ENCODE measurements around the gene ID3.
"Not testable (repeated sequence)": the region's sequence is repeated elsewhere in the genome, so short reads cannot be mapped to it uniquely, and the experiment has no call there.

The ID3 gene

DNA sequence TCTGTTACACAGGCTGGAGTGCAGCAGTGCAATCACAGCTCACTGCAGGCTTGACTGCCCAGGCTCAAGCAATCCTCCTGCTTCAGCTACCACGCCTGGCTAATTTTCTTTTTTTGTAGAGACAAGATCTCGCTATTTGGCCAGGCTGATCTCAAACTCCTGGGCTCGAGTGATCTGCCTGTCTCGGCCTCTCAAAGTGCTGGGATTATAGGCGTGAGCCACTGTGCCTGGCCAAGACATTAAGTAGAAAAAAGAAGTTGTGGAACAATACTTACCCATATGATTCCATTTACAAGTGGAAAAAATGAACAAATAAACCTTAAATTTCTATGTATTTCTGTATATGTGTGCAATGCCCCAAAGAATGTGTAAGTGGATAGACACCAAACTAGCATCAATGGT lies 30.3 kb upstream of the ID3 start:
- no peak for DNase-seq (ENCODE audit: low read depth in 2 of 2, low spot score in 1 of 2)

DNA sequence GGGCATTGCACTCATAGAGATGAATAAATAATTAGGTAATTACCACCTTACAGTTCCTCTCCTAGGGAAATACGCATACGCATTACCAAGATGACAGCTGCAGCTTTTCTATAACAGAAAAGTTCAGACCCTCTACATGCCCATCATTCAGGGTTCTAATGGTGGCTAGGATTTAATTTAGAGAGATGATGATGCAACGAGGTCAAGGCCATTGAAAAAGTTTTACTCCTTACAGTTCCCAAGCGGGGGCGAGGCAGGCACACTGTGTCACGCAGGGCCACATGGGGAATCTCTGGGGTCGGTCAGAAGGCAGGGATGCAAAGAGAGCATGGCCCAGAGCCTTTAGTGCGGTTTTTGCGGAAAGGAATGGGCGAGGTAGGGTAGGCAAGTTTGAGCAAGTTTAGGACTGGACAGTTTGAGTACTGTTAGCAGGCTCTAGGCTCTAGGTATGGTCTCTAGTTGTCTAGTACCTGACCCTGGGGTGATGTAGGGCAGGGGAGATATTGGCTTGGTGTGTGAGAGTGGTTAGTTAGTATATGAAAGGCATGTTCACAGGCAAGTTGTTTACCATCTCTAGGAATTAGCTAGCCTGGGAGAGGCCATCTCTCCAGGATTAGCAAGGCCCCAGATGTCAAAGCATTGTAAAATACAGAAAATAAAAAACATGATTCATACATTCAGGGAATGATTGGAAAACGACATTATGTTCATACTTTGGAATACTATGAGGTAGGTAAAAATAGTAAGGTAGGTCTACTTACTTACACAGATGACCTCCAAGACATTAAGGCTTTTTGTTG lies 29.6 kb upstream of the ID3 start:
- no peak for DNase-seq (ENCODE audit: low read depth in 2 of 2, low spot score in 1 of 2)

DNA sequence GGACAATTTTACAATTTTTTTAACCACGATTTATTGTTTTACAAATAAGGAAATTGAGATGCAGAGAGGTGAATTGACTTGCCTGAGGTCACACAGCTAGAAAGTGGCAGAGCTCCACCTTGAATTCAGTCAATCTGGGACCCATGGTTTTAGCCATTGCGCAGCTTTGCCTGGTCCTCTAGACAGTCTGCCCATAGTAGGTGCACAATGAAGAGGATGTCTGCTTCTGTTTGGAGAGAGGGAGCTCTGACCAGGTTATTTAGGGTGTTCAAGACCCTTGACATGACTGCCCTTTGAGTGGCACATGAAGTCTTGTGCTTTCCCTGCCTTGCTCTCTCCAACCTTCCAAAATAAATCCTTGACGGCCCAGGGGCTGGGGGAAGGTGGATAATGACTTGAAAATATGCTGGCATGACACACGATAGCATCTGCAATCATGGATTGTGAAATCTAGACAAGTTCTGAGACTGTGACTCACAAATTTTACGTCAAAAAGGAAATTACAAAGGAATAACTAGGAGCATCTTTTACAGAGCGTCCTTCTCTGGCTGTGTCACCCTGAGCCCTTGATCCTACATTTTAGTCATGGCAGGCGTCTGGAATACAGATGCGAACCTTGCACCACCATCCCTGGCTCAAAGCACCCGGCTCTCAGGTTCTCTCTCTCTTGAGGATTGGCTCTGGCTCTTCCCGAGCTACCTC lies 26.2 kb upstream of the ID3 start:
- no peak for DNase-seq (ENCODE audit: low read depth in 2 of 2, low spot score in 1 of 2)

DNA sequence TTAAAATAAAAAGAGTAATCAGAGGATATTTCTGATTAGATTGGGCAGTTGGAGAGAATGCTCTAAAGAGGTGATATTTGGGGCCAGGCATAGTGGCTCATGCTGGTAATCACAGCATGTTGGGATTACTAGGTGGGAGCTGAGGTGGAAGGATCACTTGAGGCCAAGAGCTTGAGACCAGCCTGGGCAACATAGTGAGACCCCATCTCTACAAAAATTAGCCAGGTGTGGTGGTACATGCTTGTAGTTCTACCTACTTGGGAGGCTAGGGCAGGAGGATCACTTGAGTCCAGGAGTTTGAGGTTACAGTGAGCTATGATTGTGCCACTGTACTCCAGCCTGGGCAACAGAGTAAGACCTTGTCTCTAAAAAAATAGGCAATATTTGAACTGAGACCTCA lies 24.4 kb upstream of the ID3 start:
- not testable (repeated sequence) for DNase-seq (ENCODE audit: low read depth in 2 of 2, low spot score in 1 of 2)

DNA sequence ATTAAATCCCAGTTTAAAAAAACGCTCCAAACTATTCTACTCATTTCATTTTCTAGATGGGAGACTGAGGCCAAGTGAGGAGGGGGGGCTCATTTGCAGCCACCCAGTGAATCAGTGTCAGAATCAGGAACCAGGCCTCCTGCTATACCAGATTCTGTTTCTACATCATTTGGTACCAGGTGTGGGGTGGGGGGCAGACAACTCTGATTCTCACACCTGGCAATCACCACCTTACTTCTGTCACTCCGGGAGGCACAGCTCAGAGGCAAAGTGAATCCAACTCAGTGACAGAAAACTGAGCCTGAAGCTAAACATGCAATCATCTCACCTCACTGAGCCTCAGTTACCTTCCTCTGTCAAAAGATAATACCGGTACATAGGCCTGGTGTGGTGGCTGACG lies 23.5 kb upstream of the ID3 start:
- DNase-seq (ENCODE audit: low read depth in 2 of 2, low spot score in 1 of 2): no peak

DNA sequence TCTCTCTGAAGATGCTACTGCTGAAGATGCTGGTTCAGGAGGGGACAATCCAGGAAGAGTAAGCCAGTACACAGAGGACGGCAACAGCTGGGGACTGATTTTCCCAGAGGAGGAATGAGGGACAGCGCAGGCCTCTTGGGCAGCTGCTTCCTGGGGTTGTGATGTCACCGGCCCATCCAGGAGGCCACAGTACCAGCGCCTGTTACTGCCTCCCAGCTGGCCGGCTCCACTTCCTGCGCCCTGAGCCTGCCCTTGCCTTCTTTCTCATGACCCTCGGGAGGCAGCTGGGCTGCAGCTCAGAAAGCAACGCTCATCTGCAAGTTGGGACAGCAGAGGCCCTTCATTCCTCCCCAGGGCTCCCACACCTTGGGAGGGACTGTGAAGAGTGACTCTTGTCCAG lies 21.9 kb upstream of the ID3 start:
- no peak for DNase-seq (ENCODE audit: low read depth in 2 of 2, low spot score in 1 of 2)

DNA sequence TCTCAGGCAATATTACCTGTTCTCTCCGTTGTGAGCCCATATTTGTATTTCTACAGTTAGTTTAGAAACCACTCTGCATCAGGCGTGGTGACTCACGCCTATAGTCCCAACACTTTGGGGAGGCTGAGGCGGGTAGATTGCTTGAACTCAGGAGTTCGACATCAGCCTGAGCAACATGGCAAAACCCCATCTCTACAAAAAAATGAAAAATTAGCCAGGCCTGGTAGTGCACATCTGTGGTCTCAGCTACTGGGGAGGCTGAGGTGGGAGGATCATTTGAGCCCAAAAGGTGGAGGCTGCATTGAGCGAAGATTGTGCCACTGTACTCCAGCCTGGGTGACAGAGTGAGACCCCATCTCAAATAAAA lies 19.7 kb upstream of the ID3 start:
- no peak for DNase-seq (ENCODE audit: low read depth in 2 of 2, low spot score in 1 of 2)

DNA sequence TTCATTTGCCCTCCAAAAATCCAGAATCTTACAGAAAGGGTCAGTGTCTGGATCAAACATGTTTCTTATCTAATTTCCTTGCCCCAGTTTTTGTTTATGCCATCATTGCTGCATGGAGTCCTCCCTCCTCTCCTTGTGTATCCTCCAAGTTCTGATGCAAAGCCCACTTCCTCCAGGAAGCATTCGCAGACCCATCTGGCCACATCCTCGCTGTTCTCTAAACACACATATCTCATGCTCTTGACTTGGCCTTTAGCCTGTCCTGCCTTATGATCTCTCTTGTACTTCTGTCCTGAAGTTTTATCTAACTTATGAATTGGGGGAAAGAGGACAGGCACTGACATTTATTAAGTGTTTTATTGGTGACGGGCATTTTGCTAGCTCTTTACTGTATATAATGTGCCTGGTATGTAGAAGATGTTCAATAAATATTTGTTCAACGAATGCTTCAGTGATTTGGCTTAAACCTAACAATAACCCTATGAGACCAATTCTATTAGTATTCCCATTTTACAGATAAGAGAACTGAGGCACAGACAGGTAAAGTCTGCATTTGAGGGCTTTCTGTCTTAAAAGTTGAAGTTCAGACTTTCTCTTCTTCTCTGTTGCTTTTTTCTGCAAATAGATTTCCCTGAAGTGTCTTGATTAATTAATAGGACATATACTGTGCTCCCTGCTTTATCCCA lies 19.2 kb upstream of the ID3 start:
- DNase-seq (ENCODE audit: low read depth in 2 of 2, low spot score in 1 of 2): no peak

DNA sequence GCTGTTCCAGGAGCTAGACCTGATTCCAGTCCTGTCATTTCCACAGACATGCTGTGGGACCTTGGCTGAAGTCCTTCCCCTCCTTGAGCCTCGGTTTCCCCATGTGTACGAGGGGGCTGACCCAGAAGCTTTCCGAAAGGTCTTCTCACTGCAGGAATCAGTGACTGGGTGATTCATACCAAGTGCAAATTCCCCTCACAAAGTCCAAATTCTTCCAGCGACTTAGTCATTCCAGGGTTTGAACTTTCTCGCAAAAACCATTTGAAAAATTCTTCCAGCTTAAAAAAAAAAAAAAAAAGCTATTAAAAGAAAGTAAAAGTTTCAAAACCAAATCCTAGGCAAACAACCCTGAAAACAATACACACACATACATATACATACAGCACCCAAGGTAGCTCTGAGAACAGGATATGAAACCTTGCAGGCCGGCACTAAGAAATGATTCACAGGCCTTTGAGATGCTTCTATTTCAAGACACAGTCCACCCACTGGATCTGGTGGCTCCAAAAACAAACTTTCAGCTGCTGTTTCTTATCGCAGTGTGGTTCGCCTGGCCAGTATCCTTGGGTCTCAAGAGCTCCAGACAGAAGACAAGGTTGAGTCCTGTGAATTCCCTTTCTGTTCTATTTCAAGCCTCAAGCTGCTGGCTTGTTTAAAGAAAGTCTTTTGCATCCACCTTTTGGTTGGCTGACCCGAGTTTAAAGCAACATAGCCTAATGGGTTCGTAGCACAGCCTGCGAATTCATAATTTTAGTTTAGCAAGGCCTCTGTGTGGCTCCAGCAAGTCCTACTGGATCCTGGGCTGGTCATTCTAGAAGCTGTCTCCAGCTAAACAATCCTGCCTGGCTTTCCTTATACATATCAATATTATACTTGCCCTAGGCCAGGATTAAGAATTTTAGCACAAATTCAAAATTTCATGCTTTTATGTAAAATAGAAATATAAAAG lies 18.0 kb upstream of the ID3 start:
- no peak for DNase-seq (ENCODE audit: low read depth in 2 of 2, low spot score in 1 of 2)

DNA sequence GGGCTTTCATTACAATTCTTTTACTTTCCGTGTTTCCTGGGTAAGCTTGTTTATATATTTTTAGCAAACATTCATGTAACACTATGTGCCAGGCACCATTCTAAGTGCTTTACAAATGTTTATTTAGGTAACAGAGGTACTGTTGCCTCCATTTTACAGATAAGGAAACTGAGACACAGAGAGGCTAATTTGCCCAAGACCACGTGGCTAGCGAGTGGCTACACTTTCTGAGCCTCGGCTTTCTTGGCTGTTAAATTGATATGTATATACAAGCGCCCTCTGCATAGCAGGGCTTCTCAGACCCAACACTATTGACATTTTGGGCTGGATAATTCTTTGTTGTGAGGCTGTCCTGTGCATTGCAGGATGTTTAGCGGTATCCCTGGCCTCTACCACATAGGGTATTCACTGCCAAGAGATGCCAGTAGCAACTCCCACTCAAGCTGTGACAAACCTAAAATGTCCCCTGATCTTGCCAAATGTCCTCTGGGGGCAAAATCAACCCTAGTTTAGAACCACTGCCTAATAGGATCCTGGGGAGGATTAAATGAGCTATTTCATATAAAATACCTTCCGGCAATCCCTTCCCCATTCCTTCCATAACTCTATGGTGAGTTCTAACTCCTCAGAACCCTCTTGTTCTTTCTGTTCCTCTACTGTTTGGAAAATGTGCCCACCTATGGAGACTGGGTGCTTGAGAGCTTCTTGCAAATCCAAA lies 17.2 kb upstream of the ID3 start:
- no peak for DNase-seq (ENCODE audit: low read depth in 2 of 2, low spot score in 1 of 2)

DNA sequence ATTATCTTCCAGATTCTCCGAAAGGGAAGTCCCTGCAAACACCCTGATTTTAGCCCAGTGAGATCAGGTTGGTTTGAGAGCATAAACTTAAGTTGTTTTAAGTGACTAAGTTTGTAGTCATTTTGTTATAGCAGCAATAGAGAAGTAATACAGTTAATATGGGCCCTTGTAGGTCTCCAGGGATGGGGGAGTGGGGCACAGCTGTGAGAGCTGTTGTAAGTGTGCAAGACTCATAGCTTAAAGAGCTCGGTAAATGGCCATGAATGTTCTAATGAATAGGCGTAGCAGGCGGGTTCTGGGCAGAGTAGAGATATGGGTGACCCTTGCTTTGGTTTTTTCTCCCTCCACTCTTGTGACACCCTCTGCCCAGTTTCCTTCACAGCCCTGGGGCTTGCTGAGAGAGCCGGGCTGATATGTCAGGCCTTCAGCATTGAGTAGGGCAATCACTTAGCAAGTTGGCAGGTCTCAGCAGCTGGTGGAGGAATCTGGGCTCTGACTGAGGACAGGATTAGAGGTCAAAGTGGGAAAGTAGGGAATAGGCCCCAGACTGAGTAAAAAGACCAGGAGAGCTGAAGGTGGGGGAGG lies 16.0 kb upstream of the ID3 start:
- no peak for DNase-seq (ENCODE audit: low read depth in 2 of 2, low spot score in 1 of 2)

DNA sequence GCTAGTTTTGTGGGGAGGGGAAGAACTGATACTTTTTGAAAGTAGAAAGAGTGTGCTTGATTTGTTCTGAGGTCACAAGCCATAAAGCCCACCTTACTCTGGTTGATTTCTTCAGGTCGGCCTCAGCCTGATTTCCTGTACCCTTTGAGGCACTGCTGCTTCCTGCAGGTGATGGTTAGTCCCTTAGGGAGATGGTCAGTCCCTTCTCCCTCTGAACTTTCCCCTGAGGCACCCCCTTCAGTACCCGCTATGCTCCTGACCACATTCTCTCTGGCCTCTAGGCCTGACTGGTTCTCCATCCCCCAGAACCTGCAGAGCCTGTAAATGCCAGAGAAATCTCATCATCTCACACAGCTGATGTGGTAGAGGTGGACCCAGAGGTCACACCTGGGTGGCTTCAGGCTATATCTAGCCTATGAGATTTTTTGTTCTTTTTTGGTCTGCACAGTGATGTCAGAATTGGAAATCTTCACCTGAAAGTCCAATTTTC lies 15.0 kb upstream of the ID3 start:
- no peak for DNase-seq (ENCODE audit: low read depth in 2 of 2, low spot score in 1 of 2)

DNA sequence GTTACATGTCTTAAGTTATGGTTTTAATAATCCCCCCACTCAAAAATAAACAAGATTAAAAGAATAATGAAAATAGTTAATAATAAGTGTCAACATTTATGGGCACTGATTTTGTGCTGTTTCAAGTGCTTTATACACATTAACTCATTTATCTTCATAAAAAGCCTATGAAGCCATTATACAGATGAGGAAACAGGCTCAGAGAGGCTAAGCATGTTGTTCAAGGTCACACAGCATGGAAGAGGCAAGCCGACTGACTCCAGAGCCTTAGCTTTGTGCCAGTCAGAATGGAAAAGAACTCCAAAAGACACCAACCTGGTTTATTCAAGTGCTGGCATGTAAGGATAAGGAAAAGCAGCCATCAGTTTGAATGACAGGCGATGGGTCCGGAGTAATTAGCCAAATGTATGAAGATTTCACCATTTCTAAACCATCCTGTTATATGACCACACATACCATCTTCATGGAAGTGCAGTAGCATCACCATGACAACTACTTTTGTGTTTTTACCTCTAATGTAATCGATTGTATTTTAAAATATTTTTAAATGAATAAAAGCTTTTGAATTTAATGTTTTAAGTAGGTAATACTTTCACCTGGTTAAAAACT lies 14.4 kb upstream of the ID3 start:
- no peak for DNase-seq (ENCODE audit: low read depth in 2 of 2, low spot score in 1 of 2)

DNA sequence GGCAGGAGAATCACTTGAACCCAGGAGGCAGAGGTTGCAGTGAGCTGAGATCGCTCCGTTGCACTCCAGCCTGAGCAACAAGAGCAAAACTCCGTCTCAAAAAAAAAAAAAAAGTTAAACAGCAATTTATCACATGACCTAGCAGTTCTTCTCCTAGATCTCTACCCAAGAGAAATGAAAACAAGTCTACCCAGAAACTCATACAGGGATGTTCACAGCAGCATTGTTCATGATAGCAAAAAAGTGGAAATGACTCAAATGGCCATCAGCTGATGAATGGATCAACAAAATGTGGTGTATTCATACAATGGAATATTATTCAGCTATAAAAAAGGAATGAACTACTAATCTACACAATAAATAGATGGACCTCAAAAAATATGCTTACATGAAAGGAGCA lies 12.2 kb upstream of the ID3 start:
- DNase-seq (ENCODE audit: low read depth in 2 of 2, low spot score in 1 of 2): no peak

DNA sequence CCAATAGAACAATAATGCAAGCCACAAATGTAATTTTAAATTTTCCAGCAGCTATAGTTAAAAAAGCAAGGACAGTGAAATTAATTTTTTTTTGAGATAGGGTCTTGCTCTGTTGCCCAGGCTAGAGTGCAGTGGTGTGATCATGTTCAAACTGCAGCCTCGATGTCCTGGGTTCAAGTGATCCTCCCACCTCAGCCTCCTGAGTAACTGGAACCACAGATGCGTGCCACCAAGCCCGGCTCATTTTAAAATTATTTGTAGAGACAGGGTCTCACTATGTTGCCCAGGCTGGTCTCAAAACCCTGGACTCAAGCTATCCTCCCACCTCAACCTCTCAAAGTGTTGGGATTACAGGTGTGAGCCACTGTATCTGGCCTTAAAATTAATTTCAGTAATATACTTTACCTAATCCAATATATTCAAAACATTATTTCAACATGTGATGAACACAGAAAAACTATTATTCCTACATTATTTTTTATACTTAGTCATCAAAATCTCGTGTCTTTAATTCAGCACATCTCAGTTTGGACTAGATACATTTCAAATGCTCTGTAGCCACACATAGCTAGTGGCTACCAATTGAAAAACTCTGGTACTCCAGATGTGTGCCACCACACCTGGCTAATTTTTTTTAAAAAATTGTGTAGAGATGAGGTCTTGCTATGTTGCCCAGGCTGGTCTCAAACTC lies 10.8 kb upstream of the ID3 start:
- no peak for DNase-seq (ENCODE audit: low read depth in 2 of 2, low spot score in 1 of 2)

DNA sequence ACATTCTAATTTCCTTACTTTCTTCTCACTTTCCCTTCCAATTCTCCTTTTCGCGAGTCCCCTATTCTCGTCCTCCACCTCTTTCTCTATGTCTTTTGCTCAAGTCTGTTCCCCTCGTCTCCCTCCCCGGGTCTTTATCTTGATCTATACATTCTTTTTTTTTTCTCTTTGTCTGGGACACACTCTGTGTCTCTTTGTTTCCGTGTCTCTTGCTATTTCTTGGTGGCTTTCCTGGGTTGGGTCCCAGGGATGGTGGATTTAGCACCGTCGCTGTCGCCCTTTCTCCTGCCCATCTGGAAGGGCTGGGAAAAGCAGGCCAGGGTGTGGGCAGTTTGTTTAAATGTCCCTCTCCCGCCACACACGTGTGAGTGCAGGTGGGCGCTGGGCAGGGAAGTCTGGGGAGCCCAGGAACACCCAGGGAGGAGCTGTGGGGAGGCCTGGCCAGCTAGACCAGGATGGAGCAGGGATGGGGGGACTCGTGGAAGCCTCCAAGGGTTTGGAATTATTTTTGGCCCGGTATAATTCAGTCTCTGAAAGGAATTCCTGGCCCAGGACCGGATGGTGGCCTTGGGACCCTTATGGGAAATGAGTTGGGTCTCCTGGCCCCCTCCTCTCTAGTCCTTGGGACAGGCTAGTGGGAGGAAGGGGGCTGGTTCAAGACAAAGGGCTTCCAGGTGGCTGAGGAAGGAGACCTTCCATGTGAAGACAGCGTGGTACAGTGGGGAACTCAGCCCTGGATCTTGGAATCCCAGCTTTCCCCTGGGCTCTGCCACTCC lies 9.5 kb upstream of the ID3 start:
- DNase-seq (ENCODE audit: low read depth in 2 of 2, low spot score in 1 of 2): no peak

DNA sequence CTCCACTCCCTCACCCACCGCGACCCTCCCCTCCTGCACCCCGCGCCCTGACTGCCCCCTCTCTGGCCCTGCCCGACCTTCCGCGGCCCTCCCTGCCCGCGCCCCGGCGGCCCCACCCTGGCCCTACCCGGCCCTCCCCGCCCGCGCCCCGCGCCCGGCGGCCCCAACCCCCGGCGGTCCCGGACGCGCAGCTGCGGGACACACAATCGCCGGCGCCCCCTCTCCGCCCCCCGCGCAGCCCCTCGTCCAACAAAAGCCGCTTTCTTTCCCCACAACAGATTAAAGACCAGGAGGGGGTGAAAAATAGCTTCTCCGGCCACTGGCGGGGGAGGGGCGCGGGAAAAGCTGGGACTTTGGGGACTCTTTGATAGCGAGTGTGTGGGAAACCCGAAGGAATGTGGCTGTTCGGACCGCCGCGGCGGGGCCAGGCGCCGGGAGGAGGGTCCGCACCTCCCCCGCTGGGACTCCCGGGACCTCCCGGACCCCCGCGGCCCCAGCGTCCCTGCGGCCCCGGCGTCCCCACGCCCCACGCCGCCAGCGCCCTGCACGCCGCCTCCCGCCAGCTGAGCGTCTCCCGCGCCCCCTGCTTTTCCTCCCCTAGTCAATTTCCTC lies 8.8 kb upstream of the ID3 start:
- no peak for DNase-seq (ENCODE audit: low read depth in 2 of 2, low spot score in 1 of 2)

DNA sequence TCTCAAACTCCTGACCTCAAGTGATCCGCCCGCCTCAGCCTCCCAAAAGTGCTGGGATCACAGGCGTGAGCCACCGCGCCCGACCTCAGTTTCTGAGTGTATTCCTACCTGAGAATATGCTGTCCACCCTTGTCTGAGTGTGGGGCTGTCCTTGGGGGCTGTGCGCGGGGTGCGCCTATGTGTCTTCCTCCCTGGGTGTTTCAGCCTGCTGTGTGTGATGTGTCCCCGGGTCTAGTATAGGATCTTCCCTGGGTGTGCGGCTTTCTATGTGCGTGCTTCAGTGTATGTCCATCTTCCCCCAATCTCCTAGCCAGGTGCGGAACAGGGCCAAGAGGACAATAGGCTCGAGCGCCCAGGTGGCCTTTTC lies 8.3 kb upstream of the ID3 start:
- DNase-seq (ENCODE audit: low read depth in 2 of 2, low spot score in 1 of 2): no peak
